HG03060 (cell line): ENCODE measurements around the gene CORO6.

Experiments used
- ATAC-seq: cut with Tn5 transposase; IDR thresholded peaks from one replicate; pipeline ENCODE4 v1.9.1; 2021; ENCODE audit warnings: low read depth, moderate number of reproducible peaks; ENCODE audit not compliant: unreplicated experiment

CORO6 gene

GRCh38 chr17:29567554-29568330 lies 55.0 kb downstream of the CORO6 start:
- ATAC-seq = no peak

- no peak for ATAC-seq
Observed at GRCh38 chr17:29567304-29567553, 55.5 kb downstream of the CORO6 start.

- ATAC-seq = no peak
Observed at GRCh38 chr17:29566473-29567303, 56.0 kb downstream of the CORO6 start, which contains the start of gene ABHD15. Gene ABHD15 (minus strand): TSS chr17:29567037. CDS start chr17:29566966, 71 bp downstream.

- ATAC-seq = no peak
Observed at GRCh38 chr17:29565643-29566472, 56.9 kb downstream of the CORO6 start.
